ENCODE data around the gene NR3C1.

DNA sequence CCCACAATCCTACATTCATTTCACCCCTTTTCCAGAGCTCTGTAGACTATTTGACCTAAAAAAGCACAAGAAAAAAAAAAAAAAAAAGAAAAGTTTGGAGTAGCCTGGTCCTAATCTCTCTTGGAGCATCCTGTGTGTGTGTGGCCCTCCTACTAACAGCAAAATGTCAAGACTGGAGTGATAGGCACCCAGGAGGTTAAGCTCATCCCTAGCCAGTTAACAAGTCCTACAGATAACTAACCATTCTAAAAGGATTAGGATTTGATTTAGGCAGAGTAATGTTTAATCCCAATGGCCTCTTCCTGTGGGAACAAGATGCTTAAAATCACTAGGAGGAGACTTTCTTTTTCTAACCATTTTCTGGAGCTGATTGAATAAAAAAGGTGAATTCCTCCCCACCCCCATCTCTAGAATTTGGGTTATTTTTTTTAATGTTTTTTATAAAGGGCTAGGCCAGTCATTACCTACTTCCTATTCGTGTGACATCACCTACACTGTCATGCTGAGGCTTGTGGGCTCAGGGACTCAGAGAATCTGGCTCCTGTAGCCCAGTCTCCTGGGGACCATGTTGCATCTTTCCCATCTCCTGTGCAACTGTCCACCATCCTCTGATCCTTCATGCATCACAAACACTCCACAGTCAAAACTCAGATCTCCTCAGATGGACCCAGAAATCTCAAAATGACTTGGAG is 43.2 kb upstream of the NR3C1 start:
- no peak for TF ChIP-seq POLR2A (IDR thresholded peaks at IDR 0.05; ENCODE audit: low read depth)
- TF ChIP-seq, protein P1, sequence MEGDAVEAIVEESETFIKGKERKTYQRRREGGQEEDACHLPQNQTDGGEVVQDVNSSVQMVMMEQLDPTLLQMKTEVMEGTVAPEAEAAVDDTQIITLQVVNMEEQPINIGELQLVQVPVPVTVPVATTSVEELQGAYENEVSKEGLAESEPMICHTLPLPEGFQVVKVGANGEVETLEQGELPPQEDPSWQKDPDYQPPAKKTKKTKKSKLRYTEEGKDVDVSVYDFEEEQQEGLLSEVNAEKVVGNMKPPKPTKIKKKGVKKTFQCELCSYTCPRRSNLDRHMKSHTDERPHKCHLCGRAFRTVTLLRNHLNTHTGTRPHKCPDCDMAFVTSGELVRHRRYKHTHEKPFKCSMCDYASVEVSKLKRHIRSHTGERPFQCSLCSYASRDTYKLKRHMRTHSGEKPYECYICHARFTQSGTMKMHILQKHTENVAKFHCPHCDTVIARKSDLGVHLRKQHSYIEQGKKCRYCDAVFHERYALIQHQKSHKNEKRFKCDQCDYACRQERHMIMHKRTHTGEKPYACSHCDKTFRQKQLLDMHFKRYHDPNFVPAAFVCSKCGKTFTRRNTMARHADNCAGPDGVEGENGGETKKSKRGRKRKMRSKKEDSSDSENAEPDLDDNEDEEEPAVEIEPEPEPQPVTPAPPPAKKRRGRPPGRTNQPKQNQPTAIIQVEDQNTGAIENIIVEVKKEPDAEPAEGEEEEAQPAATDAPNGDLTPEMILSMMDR (IDR thresholded peaks at IDR 0.05), result no peak
- TF ChIP-seq POLR2AphosphoS5 (IDR thresholded peaks at IDR 0.05), result no peak
- no peak for TF ChIP-seq EP300 (IDR thresholded peaks at IDR 0.05)
